Smooth muscle cell (in vitro differentiated cells): ENCODE measurements around the gene SP2. TPM values are rescaled to one million over a fixed set of nuclear protein-coding genes. Genes with fewer than 3 reads are reported as not detected.
A peak's percentile ranks its signal among the peaks of the same experiment; 100 is the strongest.

Source experiments
- DNase-seq: peaks from one replicate; lab custom pipeline; 2025; ENCODE audit not compliant: unreplicated experiment; lab: John Stamatoyannopoulos, UW
- H2AFZ ChIP-seq: fragments of 200-600 bp; sonication (generic); 2 replicates; pipeline ENCODE4 v1.6.0; 2016; ENCODE audit warnings: antibody characterized with exemption, low read depth, mild to moderate bottlenecking
- H3F3A ChIP-seq: fragments of 200-600 bp; sonication (generic); 2 replicates; pipeline ENCODE4 v1.6.0; 2017; ENCODE audit warnings: antibody characterized with exemption, low read depth
- H3K27ac ChIP-seq: fragments of 200-600 bp; sonication (generic); 2 replicates; pipeline ENCODE4 v1.5.1; 2016; ENCODE audit warnings: low read depth, mild to moderate bottlenecking
- H3K27me3 ChIP-seq: fragments of 200-600 bp; sonication (generic); 2 replicates; pipeline ENCODE4 v1.6.1; 2016; ENCODE audit warnings: low read depth, mild to moderate bottlenecking
- H3K36me3 ChIP-seq: fragments of 200-600 bp; sonication (generic); 2 replicates; pipeline ENCODE4 v1.5.1; 2016; ENCODE audit warnings: low read depth
- H3K4me1 ChIP-seq: fragments of 200-600 bp; sonication (generic); 2 replicates; pipeline ENCODE4 v1.5.1; 2016; ENCODE audit warnings: low read depth
- H3K4me2 ChIP-seq: fragments of 200-600 bp; sonication (generic); 2 replicates; pipeline ENCODE4 v1.6.0; 2016; ENCODE audit warnings: mild to moderate bottlenecking
- H3K4me3 ChIP-seq: fragments of 200-600 bp; sonication (generic); 2 replicates; pipeline ENCODE4 v1.5.1; 2016; ENCODE audit warnings: mild to moderate bottlenecking
- H3K79me2 ChIP-seq: fragments of 200-600 bp; sonication (generic); 2 replicates; pipeline ENCODE4 v1.6.0; 2016; ENCODE audit warnings: low read depth, mild to moderate bottlenecking
- H3K9ac ChIP-seq: fragments of 200-600 bp; sonication (generic); 2 replicates; pipeline ENCODE4 v1.6.0; 2016; ENCODE audit warnings: low read depth
- H3K9me3 ChIP-seq: fragments of 200-600 bp; sonication (generic); replicated peaks from 2 replicates; pipeline ENCODE4 v1.5.1; 2016; ENCODE audit warnings: low read depth
- H4K20me1 ChIP-seq: fragments of 200-600 bp; sonication (generic); 2 replicates; pipeline ENCODE4 v1.6.0; 2016; ENCODE audit warnings: low read depth
- CTCF ChIP-seq: fragments of 200-600 bp; sonication (generic); IDR thresholded peaks from 2 replicates; pipeline ENCODE4 v1.5.1; 2017; ENCODE audit warnings: borderline replicate concordance, mild to moderate bottlenecking, antibody characterized with exemption; ENCODE audit not compliant: insufficient read depth, poor library complexity, severe bottlenecking
- whole genome bisulfite sequencing: methylation state at CpG from one replicate; pipeline ENCODE4 v1.1.7; 2016; ENCODE audit warnings: low lambda C conversion rate; 5-methylcytosine and 5-hydroxymethylcytosine counted together
- polyA plus RNA-seq: library from polyadenylated mRNA; unstranded; fragments of >200 nt; fragmentation: Nextera tagmentation; extraction: Ambion mirVana; gene quantifications from 2 replicates; pipeline ENCODE4 v1.2.1, GENCODE V29; 2016
- total RNA-seq: library from RNA; depleted of rRNA; stranded (reverse); fragments of >200 nt; gene quantifications from 2 replicates; pipeline ENCODE4 v1.2.3, GENCODE V29; 2014

Gene SP2
- total RNA-seq, result 2.4 and 4.7 TPM in 2 replicates
- polyA plus RNA-seq, result 9.0 and 9.4 TPM in 2 replicates

- H3K4me1 ChIP-seq, result peaks cover 18% of the 10 kb centered on the region
- H3K4me2 ChIP-seq, result peak within 1 kb of the TSS; percentile 99
- peak within 1 kb of the TSS; percentile 98 for H3K27ac ChIP-seq
- no peaks in the 10 kb centered on the region for H4K20me1 ChIP-seq
- peak; percentile 100 for DNase-seq
- TF ChIP-seq CTCF, result no peak
- H3F3A ChIP-seq, result no peaks in the 10 kb centered on the region
- H3K9ac ChIP-seq, result peak within 1 kb of the TSS; percentile 99
- H3K4me3 ChIP-seq, result peak within 1 kb of the TSS; percentile 98
- under 1% methylated on average over 41 of the region's 70 CpGs for WGBS
- no peaks in the 10 kb centered on the region for H3K9me3 ChIP-seq
- H3K36me3 ChIP-seq, result no peaks in the 10 kb centered on the region
- peaks cover 13% of the 10 kb centered on the region for H3K79me2 ChIP-seq
- peak within 1 kb of the TSS; percentile 84 for H2AFZ ChIP-seq
- H3K27me3 ChIP-seq, result no peaks in the 10 kb centered on the region
These were observed at the start of gene SP2 for GRCh38 chr17:47895856-47896671. TSS of gene SP2 (plus strand) at chr17:47896236. CDS start at chr17:47896287, 51 bp downstream.

- WGBS, result 10% methylated on average over 24 of the region's 31 CpGs
- Histone ChIP-seq H3F3A (peaks cover 12% of the 10 kb centered on the region), H3K4me3 (peak overlapping the region; percentile 34), H2AFZ (no peak overlapping the region), H3K27ac (no peak overlapping the region), H3K4me1 (peaks cover 38% of the 10 kb centered on the region), H3K36me3 (no peaks in the 10 kb centered on the region), H4K20me1 (peaks cover 44% of the 10 kb centered on the region), H3K27me3 (no peaks in the 10 kb centered on the region), H3K79me2 (peaks cover 47% of the 10 kb centered on the region), H3K9me3 (no peaks in the 10 kb centered on the region), H3K9ac (no peak overlapping the region), H3K4me2 (peak overlapping the region; percentile 93)
- no peak for DNase-seq
- TF ChIP-seq CTCF, result no peak
These were observed 49.2 kb upstream of the SP2 start for GRCh38 chr17:47846716-47847340.

- Histone ChIP-seq H4K20me1 (peaks cover 44% of the 10 kb centered on the region), H3K9ac (no peak overlapping the region), H3K4me2 (peak overlapping the region; percentile 93), H3K27ac (no peak overlapping the region), H3K9me3 (no peaks in the 10 kb centered on the region), H3F3A (peaks cover 8% of the 10 kb centered on the region), H3K27me3 (no peaks in the 10 kb centered on the region), H3K4me1 (peaks cover 44% of the 10 kb centered on the region), H3K36me3 (no peaks in the 10 kb centered on the region), H2AFZ (no peak overlapping the region), H3K4me3 (peak overlapping the region; percentile 34), H3K79me2 (peaks cover 47% of the 10 kb centered on the region)
- peak; percentile 38 for TF ChIP-seq CTCF
- DNase-seq, result no peak
- WGBS, result 22% methylated on average over 68 of the region's 71 CpGs
These were observed 48.5 kb upstream of the SP2 start for GRCh38 chr17:47847341-47848197.
